Measurements from ENCODE around the gene COL4A2.

The COL4A2 gene

GRCh38 chr13:110491869-110492678 is 185.0 kb downstream of the COL4A2 start:
- TF ChIP-seq CTCF (IDR thresholded peaks at IDR 0.05; ENCODE audit: borderline replicate concordance, insufficient read depth, low read depth, low read length): no peak
- no peak overlapping the region for H3K4me3 ChIP-seq (ENCODE audit: low read depth, low read length)

DNA sequence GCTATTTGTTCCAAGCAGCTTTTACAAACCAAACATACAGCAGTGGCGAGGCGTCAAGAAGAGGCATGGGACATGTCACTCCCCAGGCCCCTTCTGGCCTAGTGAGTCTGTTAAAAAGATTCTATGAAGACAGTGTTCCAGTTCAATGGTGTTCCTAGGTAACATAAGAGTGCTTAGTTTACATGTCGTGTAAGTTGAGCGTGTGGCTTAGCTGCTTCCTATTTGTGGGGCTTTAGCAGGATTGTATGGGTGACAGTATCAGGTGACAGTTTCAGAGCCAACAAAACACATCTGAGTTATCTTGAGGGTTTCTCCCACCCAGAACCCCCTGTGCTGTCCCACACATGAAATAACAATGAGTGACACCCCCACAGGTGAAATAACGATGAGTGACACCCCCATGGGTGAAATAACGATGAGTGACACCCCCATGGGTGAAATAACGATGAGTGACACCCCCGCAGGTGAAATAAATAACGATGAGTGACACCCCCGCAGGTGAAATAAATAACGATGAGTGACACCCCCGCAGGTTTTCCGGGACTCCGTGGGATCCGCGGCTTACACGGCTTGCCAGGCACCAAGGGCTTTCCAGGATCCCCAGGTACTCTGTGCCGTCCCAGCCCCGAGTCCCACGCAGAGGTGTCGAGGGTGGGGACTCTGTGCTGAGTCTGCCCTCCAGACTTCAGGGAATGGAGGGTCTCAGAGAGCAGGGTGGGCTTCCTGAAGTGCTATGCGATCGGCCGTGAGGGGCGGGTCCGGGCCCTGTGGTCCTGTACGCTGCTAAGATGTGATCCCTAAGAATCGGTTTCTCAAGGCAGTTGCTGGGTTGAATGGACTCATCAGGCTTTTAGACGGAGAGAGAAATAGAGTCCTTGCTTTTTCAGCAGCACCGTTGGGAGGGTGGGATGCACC is 185.9 kb downstream of the COL4A2 start:
- no peak for TF ChIP-seq CTCF (IDR thresholded peaks at IDR 0.05; ENCODE audit: borderline replicate concordance, insufficient read depth, low read depth, low read length)
- no peak overlapping the region for H3K4me3 ChIP-seq (ENCODE audit: low read depth, low read length)

DNA sequence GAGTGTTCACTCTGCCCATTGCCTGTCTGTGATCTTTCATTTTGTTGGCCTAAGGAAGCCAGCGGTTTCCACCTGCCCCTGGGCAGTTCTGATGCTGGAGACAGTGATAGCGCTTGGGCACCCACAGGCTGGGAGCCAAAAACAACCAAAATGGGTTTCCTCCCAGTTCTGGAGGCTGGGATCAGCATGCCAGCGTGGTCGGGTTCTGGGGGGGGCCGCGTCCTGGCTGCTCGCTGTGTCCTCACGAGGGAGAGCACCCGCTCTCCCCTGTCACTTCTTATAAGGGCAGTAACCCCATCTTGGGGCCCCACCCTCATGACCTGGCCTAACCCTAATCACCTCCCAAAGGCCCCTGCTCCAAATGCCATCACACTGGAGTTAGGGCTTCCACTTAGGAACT is 186.5 kb downstream of the COL4A2 start:
- H3K4me3 ChIP-seq (ENCODE audit: low read depth, low read length): no peak overlapping the region
- no peak for TF ChIP-seq CTCF (IDR thresholded peaks at IDR 0.05; ENCODE audit: borderline replicate concordance, insufficient read depth, low read depth, low read length)

DNA sequence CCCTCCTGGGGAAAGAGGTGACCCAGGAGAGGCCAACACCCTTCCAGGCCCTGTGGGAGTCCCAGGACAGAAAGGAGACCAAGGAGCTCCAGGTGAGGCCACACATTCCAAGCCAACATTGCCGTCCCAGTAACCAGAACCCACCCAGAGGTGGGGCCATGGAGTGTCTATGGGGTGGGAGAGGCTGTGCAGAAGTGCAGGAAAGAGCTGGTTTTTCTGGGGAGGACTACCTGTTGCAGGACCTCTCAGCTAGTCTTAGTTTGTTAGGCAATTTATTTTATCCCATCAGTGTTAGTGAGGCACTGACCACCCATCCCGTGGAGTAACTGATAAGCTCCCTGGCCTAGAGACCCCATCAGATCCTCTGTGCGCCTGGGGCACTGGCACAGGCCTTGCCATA is 188.3 kb downstream of the COL4A2 start:
- no peak overlapping the region for H3K4me3 ChIP-seq (ENCODE audit: low read depth, low read length)
- no peak for TF ChIP-seq CTCF (IDR thresholded peaks at IDR 0.05; ENCODE audit: borderline replicate concordance, insufficient read depth, low read depth, low read length)

- TF ChIP-seq CTCF (IDR thresholded peaks at IDR 0.05; ENCODE audit: borderline replicate concordance, insufficient read depth, low read depth, low read length): no peak
- H3K4me3 ChIP-seq (ENCODE audit: low read depth, low read length): no peak overlapping the region
Observed at GRCh38 chr13:110495881-110496280, 188.8 kb downstream of the COL4A2 start.

DNA sequence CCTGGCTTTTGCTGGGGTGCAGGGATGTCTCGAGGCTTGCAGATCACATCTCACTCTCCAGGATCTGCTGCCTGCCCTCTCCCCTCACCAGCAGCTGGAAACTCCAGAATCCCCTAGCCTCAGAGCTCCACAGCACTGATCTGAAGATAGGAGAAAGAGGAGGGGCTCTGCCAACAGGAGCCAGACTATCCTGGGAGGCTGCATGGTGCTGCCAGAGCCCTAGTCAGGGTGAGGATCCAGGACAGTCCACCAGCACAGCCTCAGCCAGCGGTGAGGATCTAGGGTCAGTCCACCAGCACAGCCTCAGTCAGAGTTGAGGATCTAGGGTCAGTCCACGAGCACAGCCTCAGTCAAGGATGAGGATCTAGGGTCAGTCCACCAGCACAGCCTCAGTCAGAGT is 189.2 kb downstream of the COL4A2 start:
- no peak for TF ChIP-seq CTCF (IDR thresholded peaks at IDR 0.05; ENCODE audit: borderline replicate concordance, insufficient read depth, low read depth, low read length)
- H3K4me3 ChIP-seq (ENCODE audit: low read depth, low read length): no peak overlapping the region
